ENCODE measurements around the gene OPN5.
A peak's percentile ranks its signal among the peaks of the same experiment; 100 is the strongest.

The OPN5 gene

GRCh38 chr6:47794577-47795135 is 12.8 kb downstream of the OPN5 start:
- peaks cover under 1% of the 10 kb centered on the region for H3K4me1 ChIP-seq (ENCODE audit: insufficient read depth, poor library complexity, severe bottlenecking)
- no peaks in the 10 kb centered on the region for H3K36me3 ChIP-seq (ENCODE audit: low read depth)
- TF ChIP-seq, protein P1, sequence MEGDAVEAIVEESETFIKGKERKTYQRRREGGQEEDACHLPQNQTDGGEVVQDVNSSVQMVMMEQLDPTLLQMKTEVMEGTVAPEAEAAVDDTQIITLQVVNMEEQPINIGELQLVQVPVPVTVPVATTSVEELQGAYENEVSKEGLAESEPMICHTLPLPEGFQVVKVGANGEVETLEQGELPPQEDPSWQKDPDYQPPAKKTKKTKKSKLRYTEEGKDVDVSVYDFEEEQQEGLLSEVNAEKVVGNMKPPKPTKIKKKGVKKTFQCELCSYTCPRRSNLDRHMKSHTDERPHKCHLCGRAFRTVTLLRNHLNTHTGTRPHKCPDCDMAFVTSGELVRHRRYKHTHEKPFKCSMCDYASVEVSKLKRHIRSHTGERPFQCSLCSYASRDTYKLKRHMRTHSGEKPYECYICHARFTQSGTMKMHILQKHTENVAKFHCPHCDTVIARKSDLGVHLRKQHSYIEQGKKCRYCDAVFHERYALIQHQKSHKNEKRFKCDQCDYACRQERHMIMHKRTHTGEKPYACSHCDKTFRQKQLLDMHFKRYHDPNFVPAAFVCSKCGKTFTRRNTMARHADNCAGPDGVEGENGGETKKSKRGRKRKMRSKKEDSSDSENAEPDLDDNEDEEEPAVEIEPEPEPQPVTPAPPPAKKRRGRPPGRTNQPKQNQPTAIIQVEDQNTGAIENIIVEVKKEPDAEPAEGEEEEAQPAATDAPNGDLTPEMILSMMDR (IDR thresholded peaks at IDR 0.05; ENCODE audit: poor library complexity, severe bottlenecking): no peak
- H3K9me3 ChIP-seq (ENCODE audit: severe bottlenecking): no peaks in the 10 kb centered on the region
- ATAC-seq (ENCODE audit: low read depth) (no peak), DNase-seq (ENCODE audit: low spot score) (no peak)
- no peak overlapping the region for H3K27ac ChIP-seq (ENCODE audit: poor library complexity, severe bottlenecking)
- no peaks in the 10 kb centered on the region for H3K27me3 ChIP-seq (ENCODE audit: insufficient read depth, poor library complexity, severe bottlenecking)
- H3K4me3 ChIP-seq (ENCODE audit: severe bottlenecking): no peak overlapping the region

DNA sequence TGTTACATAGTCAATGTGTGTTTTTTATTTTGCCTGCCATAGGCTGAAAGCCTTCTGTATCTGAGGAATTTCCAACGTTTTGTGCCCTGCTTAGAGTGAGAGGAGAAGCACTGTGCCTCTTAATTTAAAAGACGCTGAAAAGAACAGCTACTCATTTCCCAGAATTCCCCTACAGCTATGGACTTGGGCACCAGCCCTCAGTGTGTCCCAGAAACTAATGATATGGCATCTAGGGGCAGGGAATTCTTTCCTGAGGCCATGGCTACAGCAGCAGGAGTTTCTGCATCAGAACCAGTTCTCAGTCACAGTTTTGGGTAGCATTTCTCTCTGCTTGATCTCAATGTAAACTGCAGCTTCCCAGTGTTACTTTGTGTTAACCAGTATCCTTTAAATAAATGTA is 20.2 kb downstream of the OPN5 start:
- H3K27ac ChIP-seq (ENCODE audit: poor library complexity, severe bottlenecking): no peak overlapping the region
- no peak overlapping the region for H3K4me3 ChIP-seq (ENCODE audit: severe bottlenecking)
- H3K36me3 ChIP-seq (ENCODE audit: low read depth): no peaks in the 10 kb centered on the region
- H3K4me1 ChIP-seq (ENCODE audit: insufficient read depth, poor library complexity, severe bottlenecking): no peaks in the 10 kb centered on the region
- ATAC-seq (ENCODE audit: low read depth) (no peak), DNase-seq (ENCODE audit: low spot score) (no peak)
- no peaks in the 10 kb centered on the region for H3K9me3 ChIP-seq (ENCODE audit: severe bottlenecking)
- H3K27me3 ChIP-seq (ENCODE audit: insufficient read depth, poor library complexity, severe bottlenecking): no peaks in the 10 kb centered on the region
- TF ChIP-seq, protein P1 (IDR thresholded peaks at IDR 0.05; ENCODE audit: poor library complexity, severe bottlenecking): no peak

DNA sequence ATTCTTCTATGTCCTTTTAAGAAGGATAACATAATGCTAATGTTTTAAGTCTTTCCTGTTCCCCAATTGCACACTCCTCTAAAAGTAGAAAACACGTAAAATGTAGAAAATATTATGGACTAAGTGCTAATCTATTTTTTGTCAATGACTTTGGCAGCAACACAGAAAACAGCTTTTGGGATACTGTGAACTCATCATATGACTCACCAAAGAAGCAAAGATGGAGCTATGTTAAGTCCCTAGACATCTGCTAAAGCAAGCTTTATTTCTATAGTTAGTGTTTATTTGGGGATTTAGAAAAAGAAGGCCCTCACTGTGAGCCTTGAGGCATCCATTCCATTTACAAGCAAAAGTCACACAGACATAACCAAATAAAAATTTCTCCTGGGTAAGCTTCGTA is 23.0 kb downstream of the OPN5 start:
- H3K36me3 ChIP-seq (ENCODE audit: low read depth): no peaks in the 10 kb centered on the region
- no peaks in the 10 kb centered on the region for H3K27me3 ChIP-seq (ENCODE audit: insufficient read depth, poor library complexity, severe bottlenecking)
- TF ChIP-seq, protein P1 (IDR thresholded peaks at IDR 0.05; ENCODE audit: poor library complexity, severe bottlenecking): no peak
- H3K9me3 ChIP-seq (ENCODE audit: severe bottlenecking): no peaks in the 10 kb centered on the region
- no peaks in the 10 kb centered on the region for H3K4me1 ChIP-seq (ENCODE audit: insufficient read depth, poor library complexity, severe bottlenecking)
- no peak for DNase-seq (ENCODE audit: low spot score)
- H3K27ac ChIP-seq (ENCODE audit: poor library complexity, severe bottlenecking): no peak overlapping the region
- no peak overlapping the region for H3K4me3 ChIP-seq (ENCODE audit: severe bottlenecking)
- no peak for ATAC-seq (ENCODE audit: low read depth)

DNA sequence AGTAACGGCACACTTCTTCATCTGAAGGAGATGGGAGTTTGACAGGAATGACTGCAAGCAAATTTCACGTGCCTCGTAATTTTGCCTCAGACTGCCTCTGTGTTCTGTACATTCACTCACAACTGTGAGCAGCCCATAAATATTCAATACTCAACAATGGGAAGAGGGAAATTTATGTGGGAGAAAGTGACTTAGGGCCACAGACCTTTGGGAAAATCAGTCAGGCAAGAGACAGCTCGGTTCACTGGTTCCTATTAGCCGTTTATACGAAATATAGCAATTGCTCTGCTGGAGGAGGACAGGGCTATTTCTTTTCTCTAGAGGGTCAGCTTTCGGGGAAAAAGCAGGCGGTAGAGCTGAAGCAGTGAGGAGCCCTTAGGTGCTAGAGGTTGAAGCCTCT is 28.0 kb downstream of the OPN5 start:
- no peak overlapping the region for H3K27ac ChIP-seq (ENCODE audit: poor library complexity, severe bottlenecking)
- H3K27me3 ChIP-seq (ENCODE audit: insufficient read depth, poor library complexity, severe bottlenecking): no peaks in the 10 kb centered on the region
- no peaks in the 10 kb centered on the region for H3K36me3 ChIP-seq (ENCODE audit: low read depth)
- DNase-seq (ENCODE audit: low spot score) (no peak), ATAC-seq (ENCODE audit: low read depth) (no peak)
- H3K9me3 ChIP-seq (ENCODE audit: severe bottlenecking): no peaks in the 10 kb centered on the region
- H3K4me3 ChIP-seq (ENCODE audit: severe bottlenecking): no peak overlapping the region
- H3K4me1 ChIP-seq (ENCODE audit: insufficient read depth, poor library complexity, severe bottlenecking): no peaks in the 10 kb centered on the region
- TF ChIP-seq, protein P1 (IDR thresholded peaks at IDR 0.05; ENCODE audit: poor library complexity, severe bottlenecking): no peak

DNA sequence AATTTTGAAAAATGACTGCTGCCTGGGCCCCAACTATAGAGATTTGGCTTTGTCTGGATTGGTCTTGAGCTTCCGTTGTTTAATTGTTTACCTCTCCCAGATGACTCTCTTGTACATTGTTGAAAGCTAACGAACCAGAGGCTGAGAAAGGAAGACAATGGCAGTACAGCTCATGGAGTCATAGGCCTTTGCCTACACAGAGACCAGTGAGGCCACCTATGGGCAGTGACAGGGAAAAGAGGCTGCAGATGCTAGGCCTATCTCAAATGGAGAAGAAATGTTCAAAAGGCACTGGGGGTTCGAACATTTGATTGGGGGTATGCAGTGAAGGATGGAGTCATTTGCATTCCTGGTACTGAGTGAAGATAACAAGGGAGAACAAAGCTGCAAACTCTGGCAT is 29.1 kb downstream of the OPN5 start:
- Histone ChIP-seq H3K36me3 (ENCODE audit: low read depth) (no peaks in the 10 kb centered on the region), H3K4me1 (ENCODE audit: insufficient read depth, poor library complexity, severe bottlenecking) (no peaks in the 10 kb centered on the region), H3K9me3 (ENCODE audit: severe bottlenecking) (no peaks in the 10 kb centered on the region), H3K27me3 (ENCODE audit: insufficient read depth, poor library complexity, severe bottlenecking) (no peaks in the 10 kb centered on the region), H3K4me3 (ENCODE audit: severe bottlenecking) (no peak overlapping the region), H3K27ac (ENCODE audit: poor library complexity, severe bottlenecking) (no peak overlapping the region)
- DNase-seq (ENCODE audit: low spot score): no peak
- peak; percentile 19; the same call in 1 of the 3 replicates for ATAC-seq (ENCODE audit: low read depth)
- TF ChIP-seq, protein P1 (IDR thresholded peaks at IDR 0.05; ENCODE audit: poor library complexity, severe bottlenecking): no peak
